H1 (cell line): ENCODE measurements around the gene ANKRD36C.
"Not testable (repeated sequence)": the region's sequence is repeated elsewhere in the genome, so short reads cannot be mapped to it uniquely, and the experiment has no call there.

Experiments used
- EP300 ChIP-seq, 2 experiments: IDR thresholded peaks; 1 replicate in 1 of 2; 2 replicates in 1 of 2; pipeline ENCODE4 v1.6.1; 2011 to 2012; ENCODE audit warnings: low read depth in 2 of 2, low read length in 2 of 2, mild to moderate bottlenecking in 2 of 2, borderline replicate concordance in 1 of 2, inconsistent platforms in 1 of 2, moderate library complexity in 1 of 2
- EZH2 ChIP-seq: fragments of 200-600 bp; sonication (generic); IDR thresholded peaks from 2 replicates; pipeline ENCODE4 v1.7.1; 2012; ENCODE audit warnings: low read depth, mild to moderate bottlenecking, moderate library complexity, low read length, inconsistent platforms; ENCODE audit not compliant: severe bottlenecking
- JUN ChIP-seq: IDR thresholded peaks from 2 replicates; pipeline ENCODE4 v1.6.1; 2011; ENCODE audit warnings: low read depth, mild to moderate bottlenecking, improper control_type of control experiment, low read length
- POLR2AphosphoS5 ChIP-seq: IDR thresholded peaks from 2 replicates; pipeline ENCODE4 v1.6.1; 2011; ENCODE audit warnings: low read depth, low read length
- SIX5 ChIP-seq: IDR thresholded peaks from 2 replicates; pipeline ENCODE4 v1.6.1; 2011; ENCODE audit warnings: mild to moderate bottlenecking, low read depth, low read length
- SP2 ChIP-seq: IDR thresholded peaks from 2 replicates; pipeline ENCODE4 v1.6.1; 2012; ENCODE audit warnings: mild to moderate bottlenecking, low read length, inconsistent platforms
- YY1 ChIP-seq: IDR thresholded peaks from 2 replicates; pipeline ENCODE4 v1.6.1; 2011; ENCODE audit warnings: low read depth, mild to moderate bottlenecking, low read length

GRCh38 chr2:96006248-96006647 lies 14.6 kb upstream of the ANKRD36C start:
- TF ChIP-seq JUN; EZH2; EP300 (IDR thresholded peaks at IDR 0.05; ENCODE audit: borderline replicate concordance in 1 of 2, low read depth in 2 of 2, low read length in 2 of 2); SIX5; SP2; POLR2AphosphoS5; YY1: not testable (repeated sequence)
